ENCODE measurements around the gene NBEA.

Gene NBEA

DNA sequence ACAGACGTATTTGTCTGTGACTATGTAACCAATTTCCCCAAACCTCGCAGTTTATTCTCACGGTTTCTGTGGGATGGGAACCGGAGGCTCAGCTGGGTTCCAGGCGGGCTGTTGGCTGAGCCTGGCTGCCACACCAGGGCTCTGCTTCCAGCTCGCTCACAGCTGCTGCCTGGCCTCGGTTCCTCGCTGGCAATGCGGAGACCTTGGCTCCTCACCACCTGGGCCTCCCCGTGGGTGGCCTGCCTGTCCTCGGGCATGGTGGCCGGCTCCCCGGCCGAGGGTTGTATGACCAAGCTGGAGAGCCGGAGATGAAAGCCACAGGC lies 753.3 kb downstream of the NBEA start:
- H3K4me3 ChIP-seq (ENCODE audit: low read depth, low read length): no peak overlapping the region

GRCh38 chr13:35697186-35697730 lies 755.2 kb downstream of the NBEA start:
- H3K4me3 ChIP-seq (ENCODE audit: low read depth, low read length): no peak overlapping the region

DNA sequence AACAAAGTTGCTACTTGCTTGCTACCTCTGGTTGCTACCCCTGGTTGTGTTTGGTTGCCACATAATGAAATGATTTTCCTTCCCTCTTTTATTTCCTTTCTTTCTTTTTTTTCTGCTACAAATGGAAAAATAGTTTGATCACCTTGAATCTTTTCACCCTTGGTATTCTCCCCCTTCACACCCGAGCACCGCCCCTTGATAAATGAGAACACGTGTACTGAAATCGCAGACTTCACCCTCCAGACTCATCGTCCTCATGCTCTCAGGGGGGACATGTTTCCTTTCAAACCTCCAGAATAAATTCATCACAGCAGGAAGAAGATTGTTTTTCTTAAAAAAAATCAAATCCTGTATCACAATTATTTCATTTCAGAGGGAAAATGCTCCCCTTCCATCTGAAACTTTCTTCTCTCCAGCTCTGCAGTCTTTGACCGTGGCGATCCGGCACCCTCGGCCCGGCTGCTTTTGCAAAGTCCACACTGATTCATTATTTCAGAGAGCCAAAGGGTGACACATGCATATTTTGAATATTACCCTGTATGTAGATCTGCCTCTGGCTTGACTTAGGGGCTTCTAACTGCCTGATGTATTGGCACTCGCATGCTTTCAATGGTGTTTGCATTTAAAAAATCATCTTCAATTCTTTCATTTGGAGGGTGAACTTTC lies 757.0 kb downstream of the NBEA start:
- H3K4me3 ChIP-seq (ENCODE audit: low read depth, low read length): no peak overlapping the region

DNA sequence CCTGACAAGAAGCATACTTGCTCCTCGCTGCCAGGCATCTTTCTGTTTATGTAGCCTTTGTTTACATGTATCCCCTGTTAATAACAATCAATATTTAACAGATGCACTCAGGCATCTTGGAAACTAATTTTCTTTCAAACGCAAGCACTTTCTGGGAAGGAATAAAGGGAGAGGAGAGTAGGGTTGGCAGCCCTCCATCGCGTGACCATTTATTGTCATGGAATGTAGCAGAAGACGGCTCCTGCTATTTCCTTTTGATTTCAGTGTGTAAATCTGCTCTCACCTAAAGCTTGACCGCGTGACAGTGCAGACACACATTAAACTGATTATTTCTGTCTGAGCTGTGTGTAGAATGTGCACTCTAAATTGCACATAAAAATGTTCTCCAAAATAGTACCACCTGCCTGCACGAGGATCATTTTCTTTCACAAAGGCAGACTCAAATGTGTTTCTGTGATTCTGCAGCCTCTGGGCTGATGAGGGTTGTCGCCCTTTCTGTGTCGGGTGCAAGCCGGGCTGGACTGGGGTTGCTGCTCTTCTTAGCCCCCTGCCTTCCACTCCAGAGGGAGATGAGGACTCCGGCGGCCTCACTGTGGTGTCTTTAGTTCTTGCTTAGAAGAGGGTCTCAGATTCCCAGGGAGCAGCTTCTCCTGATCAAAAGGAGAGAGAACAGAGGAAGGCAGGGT lies 757.9 kb downstream of the NBEA start:
- no peak overlapping the region for H3K4me3 ChIP-seq (ENCODE audit: low read depth, low read length)

GRCh38 chr13:35700671-35701070 lies 758.6 kb downstream of the NBEA start:
- H3K4me3 ChIP-seq (ENCODE audit: low read depth, low read length): no peak overlapping the region

GRCh38 chr13:35702316-35702715 lies 760.2 kb downstream of the NBEA start:
- H3K4me3 ChIP-seq (ENCODE audit: low read depth, low read length): no peak overlapping the region

- no peak overlapping the region for H3K4me3 ChIP-seq (ENCODE audit: low read depth, low read length)
Observed at GRCh38 chr13:35703061-35703460, 761.0 kb downstream of the NBEA start.

DNA sequence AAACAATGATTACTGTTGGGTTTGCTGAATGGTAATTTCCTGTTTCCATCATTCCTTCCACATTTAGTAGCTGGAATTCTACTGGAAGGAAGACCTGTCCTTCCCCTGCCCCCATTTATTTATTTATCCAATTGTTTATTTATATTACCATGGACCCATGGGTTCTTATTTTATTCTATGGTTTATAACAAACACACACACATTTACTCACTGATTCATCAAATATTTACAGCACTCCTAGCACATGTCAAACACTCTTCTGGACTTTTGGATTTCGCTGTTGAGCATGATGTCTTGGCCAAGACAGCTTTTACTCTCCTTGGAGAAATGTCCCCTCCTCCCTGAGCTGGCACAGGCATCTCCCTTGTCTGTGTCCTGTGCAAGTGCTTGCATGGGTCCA lies 762.3 kb downstream of the NBEA start:
- H3K4me3 ChIP-seq (ENCODE audit: low read depth, low read length): no peak overlapping the region

DNA sequence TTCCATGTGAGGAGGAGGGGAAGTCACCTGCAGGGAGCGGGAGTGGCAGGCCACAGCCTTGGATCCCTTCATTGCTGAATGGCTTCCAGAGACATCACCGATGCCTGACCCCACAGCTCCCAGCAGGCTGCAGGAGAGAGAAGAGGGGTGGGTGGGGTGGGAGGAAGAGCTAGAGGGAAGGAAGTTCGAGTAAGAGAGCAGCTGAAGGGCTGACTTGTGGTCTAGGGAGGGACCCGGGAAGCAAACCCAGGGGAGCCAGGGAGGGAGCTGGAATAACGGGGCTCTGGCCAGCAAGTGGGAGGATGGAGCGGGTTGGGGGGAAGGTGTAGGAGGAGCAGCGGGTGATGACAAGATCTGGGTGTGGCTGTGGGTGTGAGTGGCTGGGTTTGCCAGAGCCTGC lies 764.2 kb downstream of the NBEA start:
- H3K4me3 ChIP-seq (ENCODE audit: low read depth, low read length): no peak overlapping the region

GRCh38 chr13:35706721-35707120 lies 764.7 kb downstream of the NBEA start:
- H3K4me3 ChIP-seq (ENCODE audit: low read depth, low read length): no peak overlapping the region

DNA sequence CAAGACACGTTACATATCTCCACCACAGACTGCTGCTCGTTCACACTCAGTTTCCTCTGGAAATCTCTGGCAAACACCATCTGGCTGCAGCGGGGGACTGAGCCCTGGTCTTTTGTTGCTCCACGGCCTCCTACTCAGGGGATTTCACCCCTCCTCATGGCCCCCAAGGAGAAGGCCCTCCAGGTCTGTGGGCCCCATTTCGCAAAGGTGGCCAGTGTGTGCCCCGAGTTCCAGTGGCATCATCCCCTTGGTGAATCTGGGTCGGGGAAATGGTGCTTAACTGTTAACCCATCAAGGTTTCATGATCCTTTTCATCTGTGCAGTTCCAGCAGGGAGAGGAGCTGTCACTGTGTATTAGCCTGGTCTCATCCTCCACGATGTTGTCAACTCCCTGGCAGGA lies 769.8 kb downstream of the NBEA start:
- no peak overlapping the region for H3K4me3 ChIP-seq (ENCODE audit: low read depth, low read length)

DNA sequence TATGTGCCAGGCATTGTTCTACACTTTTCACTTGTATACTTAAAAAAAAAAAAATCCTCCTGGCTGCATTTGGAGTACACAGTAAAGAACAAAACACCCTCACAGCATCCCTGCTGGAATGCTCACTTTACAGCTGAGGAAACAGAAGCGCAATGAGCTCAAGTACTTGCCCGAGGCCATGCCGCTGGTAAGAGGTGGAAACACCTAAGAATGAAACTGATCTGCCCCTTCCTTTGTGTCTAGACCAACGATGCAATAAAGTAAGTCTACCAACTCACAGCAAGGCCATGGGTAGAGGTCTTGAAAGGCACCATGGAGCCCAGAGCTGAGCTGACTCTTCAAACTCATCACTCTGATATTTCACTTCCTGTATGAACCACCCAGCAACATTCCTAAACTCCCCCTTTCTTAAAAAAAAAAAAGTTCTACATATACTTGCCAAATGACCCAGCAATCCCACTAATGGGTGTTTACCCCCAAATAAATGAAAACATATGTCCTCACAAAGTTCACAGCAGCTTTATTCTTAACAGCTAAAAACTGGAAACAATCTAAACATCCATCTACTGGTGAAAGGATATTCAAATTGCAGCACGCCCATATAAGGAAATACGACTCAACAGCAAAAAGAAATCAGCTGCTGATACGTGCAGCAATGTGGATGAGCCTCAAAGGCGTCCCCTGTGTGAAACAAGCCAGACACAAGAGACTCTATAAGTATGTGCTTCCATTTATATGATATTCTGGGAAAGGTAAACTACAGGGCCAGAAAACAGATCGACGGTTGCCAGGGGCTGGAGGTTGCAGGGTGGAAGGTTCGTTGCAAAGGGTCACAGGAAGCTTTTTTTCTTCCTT lies 771.1 kb downstream of the NBEA start:
- H3K4me3 ChIP-seq (ENCODE audit: low read depth, low read length): no peak overlapping the region

DNA sequence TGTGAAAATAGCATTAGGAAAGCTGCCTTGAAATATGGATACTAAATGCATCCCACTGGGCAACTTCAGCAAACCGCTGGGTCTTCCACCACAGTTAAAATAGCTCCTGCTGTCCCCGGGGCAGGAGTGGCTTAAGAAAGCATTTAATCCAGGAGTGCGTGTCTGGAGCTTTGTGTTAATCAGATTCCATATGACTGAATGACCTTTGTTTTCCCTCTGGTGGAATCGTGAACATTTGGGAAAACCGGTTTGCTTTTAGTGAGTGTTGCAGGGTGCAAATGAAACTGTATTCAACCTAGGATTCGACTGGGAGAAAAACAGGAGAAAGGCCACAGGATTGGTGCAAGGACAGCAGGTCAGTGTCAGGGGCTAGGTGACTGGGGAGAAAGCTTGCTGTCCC lies 772.1 kb downstream of the NBEA start:
- no peak overlapping the region for H3K4me3 ChIP-seq (ENCODE audit: low read depth, low read length)

- H3K4me3 ChIP-seq (ENCODE audit: low read depth, low read length): no peak overlapping the region
Observed at GRCh38 chr13:35714588-35715377, 772.7 kb downstream of the NBEA start.

GRCh38 chr13:35716186-35716585 lies 774.1 kb downstream of the NBEA start:
- H3K4me3 ChIP-seq (ENCODE audit: low read depth, low read length): no peak overlapping the region

DNA sequence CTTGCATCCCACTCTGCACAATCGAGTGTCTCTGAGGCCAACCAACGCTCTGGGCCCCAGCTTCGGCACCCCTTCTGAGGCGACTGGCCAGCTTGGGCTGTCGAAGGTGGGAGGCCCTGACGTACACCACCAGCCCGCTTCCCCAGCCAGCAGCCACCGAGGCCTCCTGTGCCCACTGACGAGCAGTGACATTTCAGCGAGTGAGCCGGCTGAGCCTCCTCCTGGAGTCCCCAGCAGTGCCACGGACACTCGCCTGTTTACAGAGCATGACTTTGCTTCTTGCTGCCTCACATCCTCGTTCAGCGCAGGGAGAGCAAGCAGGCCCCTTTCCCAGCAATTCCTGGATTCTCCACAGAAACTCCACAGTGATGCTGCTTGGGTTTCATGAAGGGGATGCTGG lies 774.7 kb downstream of the NBEA start:
- H3K4me3 ChIP-seq (ENCODE audit: low read depth, low read length): no peak overlapping the region

DNA sequence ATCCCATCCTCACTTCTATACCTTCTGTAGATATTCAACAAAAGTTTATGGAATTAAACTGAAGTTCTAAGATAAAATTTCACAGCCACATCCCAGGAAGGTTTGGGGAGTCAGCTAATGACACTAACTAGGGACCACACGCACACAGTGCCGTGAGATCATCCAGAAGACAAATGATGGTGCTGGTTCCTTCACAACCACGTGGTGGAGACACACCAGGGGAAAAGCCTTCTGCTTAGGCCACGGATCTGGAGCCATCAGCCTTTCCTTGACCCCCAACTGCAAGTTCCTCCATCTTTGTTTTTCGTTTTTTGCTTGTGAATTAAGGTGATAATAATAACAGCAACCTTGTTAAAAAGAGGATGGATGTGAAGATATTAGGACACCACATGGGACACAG lies 776.0 kb downstream of the NBEA start:
- no peak overlapping the region for H3K4me3 ChIP-seq (ENCODE audit: low read depth, low read length)

GRCh38 chr13:35720290-35720689 lies 778.2 kb downstream of the NBEA start:
- H3K4me3 ChIP-seq (ENCODE audit: low read depth, low read length): no peak overlapping the region

DNA sequence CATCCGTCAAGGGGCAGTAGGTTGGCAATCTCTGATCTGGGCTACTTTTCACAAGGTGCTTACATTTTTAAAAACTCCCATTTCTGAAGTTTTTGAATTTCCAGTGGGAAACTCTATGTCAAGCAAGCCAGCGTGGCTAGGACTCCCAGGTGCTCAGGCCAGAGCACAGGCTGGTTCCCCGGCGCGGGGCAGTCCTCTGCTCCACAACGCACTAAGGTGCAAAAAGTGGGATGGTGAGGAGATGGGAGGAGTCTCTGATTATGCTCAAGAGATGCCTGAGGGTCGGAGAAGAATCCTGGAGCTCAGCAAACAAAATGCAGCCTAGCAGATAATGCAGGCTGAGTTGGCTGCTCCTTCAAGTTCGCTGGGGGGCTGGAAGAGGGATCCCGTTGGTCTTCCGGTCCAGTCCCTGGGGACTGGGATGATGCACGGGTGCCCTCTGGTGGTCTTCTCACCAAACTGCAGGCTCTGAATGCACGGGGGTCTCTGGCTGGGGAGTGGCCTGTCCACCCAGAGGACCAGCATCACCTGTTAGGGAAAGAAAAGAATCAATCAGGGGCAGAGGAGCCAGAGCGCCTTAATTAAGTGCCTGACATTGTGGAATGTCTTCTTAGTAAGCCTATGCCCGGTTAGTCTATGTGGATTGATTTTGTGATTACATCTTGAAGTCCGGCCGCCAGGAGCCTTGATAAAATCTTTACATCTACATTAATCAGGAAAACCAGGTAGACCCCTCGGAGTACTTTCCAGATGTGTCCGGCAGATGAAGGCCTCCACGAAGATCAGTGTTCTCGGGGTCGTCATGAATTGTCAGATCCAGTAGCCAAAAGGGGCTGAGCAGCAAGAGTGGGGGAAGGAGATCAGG lies 778.9 kb downstream of the NBEA start:
- H3K4me3 ChIP-seq (ENCODE audit: low read depth, low read length): no peak overlapping the region
